ENCODE data around the gene SLC12A8. TPM values are rescaled to one million over a fixed set of nuclear protein-coding genes. Genes with fewer than 3 reads are reported as not detected.

The SLC12A8 gene
- total RNA-seq, 2 experiments from 2014 or later, result 0.36 to 0.38 TPM

DNA sequence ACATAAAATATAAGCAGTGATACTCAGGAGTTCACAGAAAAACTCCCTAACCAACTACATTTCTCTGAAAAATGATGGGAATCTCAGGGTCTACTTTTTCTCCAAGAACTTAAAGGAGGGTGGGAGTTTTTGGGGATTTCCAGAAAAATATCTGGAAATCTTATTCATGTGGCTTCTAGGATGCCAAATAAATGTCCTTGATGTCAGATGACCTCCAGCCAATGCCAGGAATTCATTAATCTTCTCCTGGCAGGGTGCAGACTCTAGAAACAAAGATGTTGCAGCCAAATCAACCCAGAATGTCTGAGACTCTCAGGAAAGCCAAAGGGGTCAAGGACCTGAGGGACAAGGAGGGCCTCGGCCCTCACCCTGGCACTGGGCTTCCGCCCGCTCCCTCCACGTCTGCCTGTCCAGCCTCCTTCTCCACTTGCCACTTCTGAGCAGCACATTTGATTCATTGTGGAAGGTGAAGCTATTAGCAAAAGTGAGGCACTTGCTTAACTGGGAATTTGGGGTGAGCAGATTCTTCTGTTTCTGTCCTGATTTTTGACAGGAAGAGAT lies 94.8 kb downstream of the SLC12A8 start:
- no peaks in the 10 kb centered on the region for H3K36me3 Mint-ChIP-seq (ENCODE audit: low read depth)
- H3K4me3 Mint-ChIP-seq, result no peak overlapping the region
- CTCF ChIA-PET, result no interaction called here
- POLR2A ChIA-PET, result interaction anchor here (0.6 kb wide), 1 partner anchor 10 kb away, joined by 3 read pairs; no protein-coding TSS in a partner anchor
- Histone ChIP-seq H3K4me1 (ENCODE audit: insufficient read depth, low read length) (peaks cover 30% of the 10 kb centered on the region), H3K4me3 (ENCODE audit: low read length) (no peak overlapping the region), H3K27ac (ENCODE audit: low read depth in 1 of 2, low read length in 2 of 2) (no peak overlapping the region), H3K27me3 (ENCODE audit: control insufficient read depth in 1 of 2, insufficient read depth in 2 of 2, low read length in 2 of 2) (no peaks in the 10 kb centered on the region), H3K36me3 (ENCODE audit: insufficient read depth, low read length) (no peaks in the 10 kb centered on the region), H3K9me3 (ENCODE audit: control insufficient read depth in 1 of 2, insufficient read depth in 1 of 2, low read length in 2 of 2) (no peaks in the 10 kb centered on the region)
- H3K4me1 Mint-ChIP-seq (ENCODE audit: low read depth), result peaks cover 29% of the 10 kb centered on the region
- no peak overlapping the region for H3K27ac Mint-ChIP-seq
- TF ChIP-seq, protein P1, sequence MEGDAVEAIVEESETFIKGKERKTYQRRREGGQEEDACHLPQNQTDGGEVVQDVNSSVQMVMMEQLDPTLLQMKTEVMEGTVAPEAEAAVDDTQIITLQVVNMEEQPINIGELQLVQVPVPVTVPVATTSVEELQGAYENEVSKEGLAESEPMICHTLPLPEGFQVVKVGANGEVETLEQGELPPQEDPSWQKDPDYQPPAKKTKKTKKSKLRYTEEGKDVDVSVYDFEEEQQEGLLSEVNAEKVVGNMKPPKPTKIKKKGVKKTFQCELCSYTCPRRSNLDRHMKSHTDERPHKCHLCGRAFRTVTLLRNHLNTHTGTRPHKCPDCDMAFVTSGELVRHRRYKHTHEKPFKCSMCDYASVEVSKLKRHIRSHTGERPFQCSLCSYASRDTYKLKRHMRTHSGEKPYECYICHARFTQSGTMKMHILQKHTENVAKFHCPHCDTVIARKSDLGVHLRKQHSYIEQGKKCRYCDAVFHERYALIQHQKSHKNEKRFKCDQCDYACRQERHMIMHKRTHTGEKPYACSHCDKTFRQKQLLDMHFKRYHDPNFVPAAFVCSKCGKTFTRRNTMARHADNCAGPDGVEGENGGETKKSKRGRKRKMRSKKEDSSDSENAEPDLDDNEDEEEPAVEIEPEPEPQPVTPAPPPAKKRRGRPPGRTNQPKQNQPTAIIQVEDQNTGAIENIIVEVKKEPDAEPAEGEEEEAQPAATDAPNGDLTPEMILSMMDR (IDR thresholded peaks at IDR 0.05), result no peak
- DNase-seq (no peak), ATAC-seq (ENCODE audit: poor library complexity) (no peak)
- peaks cover 4% of the 10 kb centered on the region for H3K27me3 Mint-ChIP-seq
- no peaks in the 10 kb centered on the region for H3K9me3 Mint-ChIP-seq
- intact Hi-C loops (cut with DNase I, micrococcal nuclease), result no loop called here

DNA sequence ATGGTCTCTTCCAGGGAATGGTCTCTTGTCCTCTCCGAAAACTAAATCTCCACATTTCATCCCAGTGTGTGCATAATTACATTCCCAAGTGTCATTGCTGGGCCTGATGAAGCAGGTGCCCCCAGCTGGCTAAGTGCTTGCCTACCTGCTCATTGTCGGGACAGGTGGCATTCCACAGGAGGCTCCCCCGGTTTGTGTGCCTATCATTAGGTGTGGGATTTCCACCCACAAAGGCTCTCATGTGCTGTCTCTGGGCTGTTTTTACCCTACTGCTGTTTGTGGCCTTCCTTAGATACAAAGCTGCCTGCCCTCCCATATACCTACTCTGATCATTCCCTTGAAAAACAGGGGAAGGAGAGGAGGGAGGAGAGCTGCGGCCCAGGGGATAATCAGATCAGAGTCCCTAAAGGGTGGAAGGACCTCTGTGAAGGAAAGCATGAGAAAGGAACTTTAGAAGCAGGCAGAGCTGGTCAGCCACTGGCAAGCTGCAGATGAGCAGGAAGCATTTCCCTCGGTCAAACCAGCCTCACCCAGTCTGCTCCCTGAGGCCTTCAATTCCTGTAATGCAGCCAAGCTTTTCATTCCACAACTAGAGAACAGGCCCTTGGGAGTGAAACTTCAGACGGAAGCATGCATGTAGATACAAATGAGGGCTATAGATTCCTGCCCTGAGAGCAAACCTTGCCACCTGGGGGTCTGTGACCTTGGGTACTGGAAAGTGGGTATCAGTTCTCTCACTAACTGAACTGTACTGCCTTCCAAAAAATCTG lies 96.1 kb downstream of the SLC12A8 start:
- DNase-seq, result no peak
- intact Hi-C loops (cut with DNase I, micrococcal nuclease), result no loop called here
- no peaks in the 10 kb centered on the region for H3K9me3 Mint-ChIP-seq
- H3K27ac ChIP-seq (ENCODE audit: low read depth in 1 of 2, low read length in 2 of 2), result no peak overlapping the region
- ChIA-PET CTCF (no interaction called here), POLR2A (no interaction called here)
- no peak overlapping the region for H3K4me3 Mint-ChIP-seq
- H3K27me3 Mint-ChIP-seq, result peaks cover 4% of the 10 kb centered on the region
- no peaks in the 10 kb centered on the region for H3K9me3 ChIP-seq (ENCODE audit: control insufficient read depth in 1 of 2, insufficient read depth in 1 of 2, low read length in 2 of 2)
- no peak overlapping the region for H3K27ac Mint-ChIP-seq
- H3K4me1 Mint-ChIP-seq (ENCODE audit: low read depth), result peaks cover 24% of the 10 kb centered on the region
- no peak overlapping the region for H3K4me3 ChIP-seq (ENCODE audit: low read length)
- H3K36me3 ChIP-seq (ENCODE audit: insufficient read depth, low read length), result no peaks in the 10 kb centered on the region
- H3K4me1 ChIP-seq (ENCODE audit: insufficient read depth, low read length), result peaks cover 30% of the 10 kb centered on the region
- H3K36me3 Mint-ChIP-seq (ENCODE audit: low read depth), result no peaks in the 10 kb centered on the region
- TF ChIP-seq, protein P1 (IDR thresholded peaks at IDR 0.05), result no peak
- ATAC-seq (ENCODE audit: poor library complexity), result no peak
- H3K27me3 ChIP-seq (ENCODE audit: control insufficient read depth in 1 of 2, insufficient read depth in 2 of 2, low read length in 2 of 2), result no peaks in the 10 kb centered on the region

DNA sequence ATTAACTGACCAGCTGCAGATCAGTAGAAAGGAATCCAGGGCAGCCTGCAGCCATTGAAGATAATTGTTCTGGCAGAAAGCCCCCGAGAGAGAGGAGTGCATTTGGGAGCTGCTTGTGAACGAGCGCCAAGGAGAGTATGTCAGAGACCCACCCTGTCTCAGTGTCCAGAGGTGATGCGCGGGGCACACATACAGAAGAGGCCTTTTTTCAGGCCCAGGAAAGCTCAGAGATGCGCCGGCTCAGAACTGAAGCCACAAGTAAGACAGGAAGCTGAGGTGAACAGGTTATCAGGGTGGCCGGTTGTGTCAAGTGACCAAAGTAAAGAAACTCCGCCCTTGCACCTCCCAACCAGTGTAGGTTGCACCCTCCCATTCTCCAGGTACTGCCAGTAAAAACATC lies 96.9 kb downstream of the SLC12A8 start:
- Histone ChIP-seq H3K27ac (ENCODE audit: low read depth in 1 of 2, low read length in 2 of 2) (no peak overlapping the region), H3K4me3 (ENCODE audit: low read length) (no peak overlapping the region), H3K4me1 (ENCODE audit: insufficient read depth, low read length) (peaks cover 22% of the 10 kb centered on the region), H3K36me3 (ENCODE audit: insufficient read depth, low read length) (no peaks in the 10 kb centered on the region), H3K9me3 (ENCODE audit: control insufficient read depth in 1 of 2, insufficient read depth in 1 of 2, low read length in 2 of 2) (no peaks in the 10 kb centered on the region), H3K27me3 (ENCODE audit: control insufficient read depth in 1 of 2, insufficient read depth in 2 of 2, low read length in 2 of 2) (no peaks in the 10 kb centered on the region)
- no peak for DNase-seq
- Mint-ChIP-seq H3K27ac (no peak overlapping the region), H3K4me1 (ENCODE audit: low read depth) (peaks cover 17% of the 10 kb centered on the region), H3K9me3 (no peaks in the 10 kb centered on the region), H3K36me3 (ENCODE audit: low read depth) (no peaks in the 10 kb centered on the region), H3K27me3 (peaks cover 4% of the 10 kb centered on the region), H3K4me3 (no peak overlapping the region)
- TF ChIP-seq, protein P1 (IDR thresholded peaks at IDR 0.05), result no peak
- no peak for ATAC-seq (ENCODE audit: poor library complexity)
- intact Hi-C loops (cut with DNase I, micrococcal nuclease), result no loop called here
- ChIA-PET POLR2A (no interaction called here), CTCF (no interaction called here)

Measured in CD4-positive, alpha-beta T cell (primary cell).